Lower leg skin (tissue), 3 donors: Measurements from ENCODE around the gene NPY2R.

Source experiments
- POLR2A ChIP-seq, 2 donors: fragments of 450-650 bp; IDR thresholded peaks; one replicate each; pipeline ENCODE4 v1.6.1; 2016 to 2017; ENCODE audit warnings: antibody characterized with exemption in 2 of 2, mild to moderate bottlenecking in 1 of 2, moderate library complexity in 1 of 2
- TF ChIP-seq, protein P1 (sequence below), 3 donors: fragments of 450-650 bp; IDR thresholded peaks; one replicate each; pipeline ENCODE4 v1.5.1; 2016; ENCODE audit warnings: antibody characterized with exemption in 3 of 3, mild to moderate bottlenecking in 3 of 3, moderate library complexity in 2 of 3

DNA sequence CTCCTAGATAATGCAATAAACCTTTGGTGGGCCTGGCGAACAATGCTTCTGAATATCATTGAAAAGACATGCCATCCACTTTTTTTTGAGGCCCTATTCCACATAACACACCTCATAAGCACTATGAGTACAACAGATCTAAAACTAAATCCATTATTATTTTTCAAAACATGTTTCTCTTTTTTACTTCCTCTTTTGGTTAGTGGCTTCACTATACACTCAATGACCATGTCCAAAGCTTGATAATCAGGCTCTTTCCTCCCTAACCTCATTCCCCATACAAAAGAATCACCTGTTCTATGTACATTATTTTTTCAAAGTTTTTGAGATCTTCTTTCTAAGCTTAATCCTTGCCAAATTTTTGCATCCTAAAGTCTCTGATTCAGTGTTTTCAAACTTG is 20.4 kb upstream of the NPY2R start:
- TF ChIP-seq, protein P1, sequence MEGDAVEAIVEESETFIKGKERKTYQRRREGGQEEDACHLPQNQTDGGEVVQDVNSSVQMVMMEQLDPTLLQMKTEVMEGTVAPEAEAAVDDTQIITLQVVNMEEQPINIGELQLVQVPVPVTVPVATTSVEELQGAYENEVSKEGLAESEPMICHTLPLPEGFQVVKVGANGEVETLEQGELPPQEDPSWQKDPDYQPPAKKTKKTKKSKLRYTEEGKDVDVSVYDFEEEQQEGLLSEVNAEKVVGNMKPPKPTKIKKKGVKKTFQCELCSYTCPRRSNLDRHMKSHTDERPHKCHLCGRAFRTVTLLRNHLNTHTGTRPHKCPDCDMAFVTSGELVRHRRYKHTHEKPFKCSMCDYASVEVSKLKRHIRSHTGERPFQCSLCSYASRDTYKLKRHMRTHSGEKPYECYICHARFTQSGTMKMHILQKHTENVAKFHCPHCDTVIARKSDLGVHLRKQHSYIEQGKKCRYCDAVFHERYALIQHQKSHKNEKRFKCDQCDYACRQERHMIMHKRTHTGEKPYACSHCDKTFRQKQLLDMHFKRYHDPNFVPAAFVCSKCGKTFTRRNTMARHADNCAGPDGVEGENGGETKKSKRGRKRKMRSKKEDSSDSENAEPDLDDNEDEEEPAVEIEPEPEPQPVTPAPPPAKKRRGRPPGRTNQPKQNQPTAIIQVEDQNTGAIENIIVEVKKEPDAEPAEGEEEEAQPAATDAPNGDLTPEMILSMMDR (IDR thresholded peaks at IDR 0.05) = no peak
- no peak for TF ChIP-seq POLR2A (IDR thresholded peaks at IDR 0.05)
